Right lobe of liver (tissue), 6 donors: Measurements from ENCODE around the gene CDH4. TPM values are rescaled to one million over a fixed set of nuclear protein-coding genes. Genes with fewer than 3 reads are reported as not detected.

ENCODE experiments used
- ATAC-seq, 4 donors: fragments of 200-7000 bp; cut with Tn5 transposase; one replicate each; pipeline ENCODE4 v1.9.1; 2020; ENCODE audit warnings: mild to moderate bottlenecking in 4 of 4, moderate library complexity in 4 of 4
- DNase-seq, 3 donors: peaks; one replicate each; pipeline ENCODE4 v3.0.0-alpha.2; 2020
- H3K27ac ChIP-seq, 3 donors: fragments of 200-600 bp; one replicate each; pipeline ENCODE4 v1.8.0; 2022
- H3K27me3 ChIP-seq, 2 donors: fragments of 200-600 bp; one replicate each; pipeline ENCODE4 v1.8.0; 2022
- H3K36me3 ChIP-seq, 4 donors: fragments of 200-600 bp; sonication (generic) in 1 of 4; one replicate each; pipeline versions ENCODE4 v1.5.1 to v1.8.0; 2017 to 2022; ENCODE audit warnings: control low read depth in 1 of 4
- H3K4me1 ChIP-seq, 4 donors: fragments of 200-600 bp; sonication (generic) in 1 of 4; one replicate each; pipeline versions ENCODE4 v1.5.1 to v1.8.0; 2017 to 2022; ENCODE audit warnings: control low read depth in 1 of 4
- H3K4me3 ChIP-seq, 3 donors: fragments of 200-600 bp; one replicate each; pipeline ENCODE4 v1.8.0; 2022
- H3K9me3 ChIP-seq, 4 donors: fragments of 200-600 bp; sonication (generic) in 1 of 4; one replicate each; pipeline versions ENCODE4 v1.5.1 to v1.8.0; 2017 to 2022; ENCODE audit warnings: control low read depth in 1 of 4
- POLR2A ChIP-seq: fragments of 450-650 bp; IDR thresholded peaks from one replicate; pipeline ENCODE4 v1.6.1; 2017; ENCODE audit warnings: antibody characterized with exemption, mild to moderate bottlenecking
- WGBS: methylation state at CpG from one replicate; pipeline ENCODE4 v1.1.6; 2018; ENCODE audit warnings: low coverage, low lambda C conversion rate; ENCODE audit not compliant: insufficient coverage; ENCODE audit errors: missing lambda C conversion rate; 5-methylcytosine and 5-hydroxymethylcytosine counted together
- intact Hi-C, 2 donors: fragments of 100-400 bp; cut with DNase I; formaldehyde crosslinking; loops; one replicate each; pipeline versions ENCODE4 v1.11.2 to v1.14.1; 2022
- total RNA-seq, 6 experiments: library from RNA; depleted of rRNA in 2 of 6; stranded (reverse); fragments of >200 nt in 2 of 6; fragmentation: NEBNext Ultra II Directional in 3 of 6; extraction: Animal tissue kit (Norgen Biotek cat#: 25700) in 3 of 6; gene quantifications; one replicate each; pipeline versions ENCODE4 v1.1.0 to v1.2.4, GENCODE V29; 2016 to 2023
- TF ChIP-seq, protein P1 (sequence below), 4 donors: fragments of 200-600 bp in 3 of 4; fragments of 450-650 bp in 1 of 4; IDR thresholded peaks; one replicate each; pipeline versions ENCODE4 v1.5.1 to v1.8.0; 2016 to 2022; ENCODE audit warnings: antibody characterized with exemption in 4 of 4, mild to moderate bottlenecking in 2 of 4
- donor health status: DM: no; HTN: yes; CAD: no.
- donor health status: DM: no; HTN: no; CAD: no.
- donor health status: DM: no; HTN: no; CAD: no.
- donor health status: DM: no; HTN: yes; CAD: no.
- donor health status: DM: no; HTN: yes; CAD: no.

CDH4 gene
- total RNA-seq, 6 experiments from 2014 or later: 0.02 to 0.14 (median 0.09) TPM; not detected in 3

DNA sequence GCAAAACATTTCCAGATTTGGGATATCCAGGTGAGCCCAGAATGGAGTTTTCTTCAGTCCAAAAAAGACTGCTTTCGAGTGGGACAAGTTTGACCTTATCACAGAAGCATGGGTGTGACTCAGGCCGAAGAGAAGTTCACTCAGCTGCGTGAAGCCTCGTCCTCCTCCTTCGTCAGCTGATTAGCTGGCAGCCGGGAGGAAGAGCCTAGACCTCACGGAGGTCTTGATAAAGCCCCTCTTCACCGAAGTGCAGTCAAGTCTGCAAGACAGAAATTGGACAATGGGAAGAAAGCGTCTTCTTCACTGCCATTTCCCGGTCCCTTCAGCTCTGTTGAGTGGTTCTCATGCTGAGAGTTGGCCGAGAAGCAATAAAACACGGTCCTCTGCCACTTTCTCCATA lies 449.7 kb downstream of the CDH4 start:
- no peak for TF ChIP-seq POLR2A
- TF ChIP-seq, protein P1, sequence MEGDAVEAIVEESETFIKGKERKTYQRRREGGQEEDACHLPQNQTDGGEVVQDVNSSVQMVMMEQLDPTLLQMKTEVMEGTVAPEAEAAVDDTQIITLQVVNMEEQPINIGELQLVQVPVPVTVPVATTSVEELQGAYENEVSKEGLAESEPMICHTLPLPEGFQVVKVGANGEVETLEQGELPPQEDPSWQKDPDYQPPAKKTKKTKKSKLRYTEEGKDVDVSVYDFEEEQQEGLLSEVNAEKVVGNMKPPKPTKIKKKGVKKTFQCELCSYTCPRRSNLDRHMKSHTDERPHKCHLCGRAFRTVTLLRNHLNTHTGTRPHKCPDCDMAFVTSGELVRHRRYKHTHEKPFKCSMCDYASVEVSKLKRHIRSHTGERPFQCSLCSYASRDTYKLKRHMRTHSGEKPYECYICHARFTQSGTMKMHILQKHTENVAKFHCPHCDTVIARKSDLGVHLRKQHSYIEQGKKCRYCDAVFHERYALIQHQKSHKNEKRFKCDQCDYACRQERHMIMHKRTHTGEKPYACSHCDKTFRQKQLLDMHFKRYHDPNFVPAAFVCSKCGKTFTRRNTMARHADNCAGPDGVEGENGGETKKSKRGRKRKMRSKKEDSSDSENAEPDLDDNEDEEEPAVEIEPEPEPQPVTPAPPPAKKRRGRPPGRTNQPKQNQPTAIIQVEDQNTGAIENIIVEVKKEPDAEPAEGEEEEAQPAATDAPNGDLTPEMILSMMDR (IDR thresholded peaks at IDR 0.05): no peak
- no peak for ATAC-seq

DNA sequence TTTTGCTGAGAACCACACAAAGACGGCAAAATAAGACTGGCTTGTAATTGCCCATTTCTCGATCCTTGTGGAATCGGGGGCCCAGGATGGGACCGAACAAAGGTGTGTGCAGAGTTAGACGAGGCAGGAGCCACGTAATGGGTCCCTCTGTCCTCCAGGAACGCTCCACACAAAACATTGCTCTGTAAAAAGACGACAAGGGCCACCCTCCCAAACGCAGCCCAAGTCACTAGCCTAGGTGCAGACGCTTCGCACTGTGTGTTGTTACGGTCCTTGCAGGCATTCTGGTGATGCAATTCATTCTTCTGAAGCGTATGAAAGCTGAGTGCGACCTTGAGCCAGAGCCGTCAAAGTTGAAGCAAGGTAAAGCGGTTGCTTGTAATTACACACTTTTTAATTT lies 450.2 kb downstream of the CDH4 start:
- H3K4me1 ChIP-seq: no peaks in the 10 kb centered on the region
- WGBS: 59% methylated on average over 8 of the region's 16 CpGs
- no peak for DNase-seq
- no peaks in the 10 kb centered on the region for H3K9me3 ChIP-seq
- H3K27me3 ChIP-seq: no peaks in the 10 kb centered on the region
- no peak for ATAC-seq
- no peaks in the 10 kb centered on the region for H3K36me3 ChIP-seq
- H3K27ac ChIP-seq: no peak overlapping the region
- no peak overlapping the region for H3K4me3 ChIP-seq
- no peak for TF ChIP-seq POLR2A
- TF ChIP-seq, protein P1 (IDR thresholded peaks at IDR 0.05): no peak
- intact Hi-C loops: no loop called here

More for the DNA sequence above, 449.7 kb downstream of the CDH4 start:
- Histone ChIP-seq H3K36me3 (no peaks in the 10 kb centered on the region), H3K9me3 (no peaks in the 10 kb centered on the region), H3K27me3 (no peaks in the 10 kb centered on the region), H3K27ac (no peak overlapping the region), H3K4me3 (no peak overlapping the region), H3K4me1 (no peaks in the 10 kb centered on the region)
- intact Hi-C loops: no loop called here
- 52% methylated on average over 6 of the region's 12 CpGs for WGBS
- DNase-seq: no peak

DNA sequence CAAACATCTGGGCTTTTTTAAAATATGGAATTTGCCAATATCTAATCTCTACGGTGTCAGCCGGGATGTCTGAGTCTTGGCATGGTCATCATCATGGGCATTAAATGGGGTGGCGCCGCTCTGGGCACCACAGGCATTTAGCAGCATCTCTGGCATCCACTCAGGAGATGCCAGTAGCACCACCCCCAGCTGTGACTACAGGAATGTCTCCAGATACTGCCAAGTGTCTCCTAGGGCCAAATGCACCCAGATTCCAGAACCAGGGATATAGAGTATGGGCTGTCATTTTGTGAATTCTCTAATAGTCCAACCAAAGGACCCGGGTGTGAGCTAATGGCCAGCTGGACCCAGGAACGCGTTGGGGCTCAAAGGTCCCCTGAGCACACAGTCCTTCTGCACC lies 452.6 kb downstream of the CDH4 start:
- Histone ChIP-seq H3K27ac (no peak overlapping the region), H3K9me3 (no peaks in the 10 kb centered on the region), H3K4me3 (no peak overlapping the region), H3K4me1 (no peaks in the 10 kb centered on the region), H3K27me3 (no peaks in the 10 kb centered on the region), H3K36me3 (no peaks in the 10 kb centered on the region)
- DNase-seq (no peak), ATAC-seq (no peak)
- intact Hi-C loops: no loop called here
- no peak for TF ChIP-seq POLR2A
- TF ChIP-seq, protein P1 (IDR thresholded peaks at IDR 0.05): no peak
- WGBS: no CpG with 5 or more reads among the region's 7 CpGs

DNA sequence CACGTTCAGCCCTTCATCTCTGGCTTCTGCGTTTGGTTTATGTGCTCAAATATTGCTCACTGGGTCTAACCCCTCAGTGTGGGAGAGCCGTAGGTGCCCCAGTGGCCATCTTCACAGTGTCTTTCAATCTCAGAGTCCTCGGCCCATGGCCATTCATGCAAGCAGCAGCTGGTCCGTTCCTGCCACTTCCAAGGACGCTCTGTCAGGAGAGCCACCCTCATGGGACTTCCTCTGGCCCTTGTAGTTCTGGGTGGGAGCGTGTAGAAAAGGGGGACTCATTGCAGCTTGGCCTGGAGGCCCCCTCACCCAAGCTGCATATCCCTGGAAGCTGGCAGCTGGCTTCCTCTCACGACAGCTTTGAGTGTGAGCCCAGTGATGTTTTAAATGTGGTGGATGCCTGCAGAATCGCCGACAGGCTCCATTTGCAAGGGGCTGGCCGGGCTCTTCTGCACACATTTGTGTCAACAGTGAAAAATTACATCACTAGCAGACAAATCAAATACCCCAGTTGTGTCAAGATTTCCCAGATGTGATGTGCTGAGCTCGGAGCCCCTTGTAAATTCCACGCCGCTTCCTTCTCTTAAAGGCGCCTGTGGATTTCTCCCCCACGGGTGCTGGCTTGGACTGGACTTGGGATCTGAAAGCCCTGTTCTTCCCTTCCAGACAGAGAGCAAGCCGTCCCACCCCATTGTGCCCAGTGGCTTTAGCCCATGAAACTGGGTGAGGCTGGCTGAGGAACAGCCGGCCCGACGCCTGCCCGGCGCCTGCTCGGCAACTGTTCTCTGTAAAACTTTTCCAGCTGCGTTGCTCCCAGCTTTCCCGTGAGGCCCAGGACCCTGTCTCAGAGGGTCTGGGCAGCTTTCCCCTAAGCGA lies 453.6 kb downstream of the CDH4 start:
- no peak overlapping the region for H3K27ac ChIP-seq
- no peak for TF ChIP-seq POLR2A
- TF ChIP-seq, protein P1 (IDR thresholded peaks at IDR 0.05): no peak

More for the DNA sequence above, 453.6 kb downstream of the CDH4 start:
- Histone ChIP-seq H3K4me3 (no peak overlapping the region), H3K9me3 (no peaks in the 10 kb centered on the region), H3K36me3 (no peaks in the 10 kb centered on the region), H3K27me3 (no peaks in the 10 kb centered on the region), H3K4me1 (no peaks in the 10 kb centered on the region)
- ATAC-seq (no peak), DNase-seq (no peak)
- 69% methylated on average over 10 of the region's 26 CpGs for WGBS
- intact Hi-C loops: no loop called here
